Posterior cingulate gyrus (tissue), 11 donors: ENCODE measurements around the gene CTIF.

Experiments
- DNase-seq, 10 donors: peaks; one replicate each; pipeline versions ENCODE4 v3.0.0 to v3.0.0-alpha.2; 2020 to 2021; ENCODE audit warnings: mixed read lengths in 3 of 10
- intact Hi-C: fragments of 100-400 bp; cut with DNase I; formaldehyde crosslinking; loops from one replicate; pipeline ENCODE4 v1.15.1; 2023

Gene CTIF

GRCh38 chr18:48594471-48595094 lies 55.8 kb downstream of the CTIF start:
- intact Hi-C loops, result no loop called here

GRCh38 chr18:48595703-48596218 lies 56.9 kb downstream of the CTIF start:
- DNase-seq, result peak in 1 of 10 donors; percentile 80
- intact Hi-C loops, result no loop called here

More at GRCh38 chr18:48594471-48595094, 55.8 kb downstream of the CTIF start:
- DNase-seq, result peak in 2 of 10 donors; percentile 61 to 75

- intact Hi-C loops, result no loop called here
- DNase-seq, result peak in 1 of 10 donors; percentile 4
These were observed 58.3 kb downstream of the CTIF start for GRCh38 chr18:48597110-48597509.

- intact Hi-C loops, result no loop called here
- DNase-seq, result peak in 1 of 10 donors; percentile 85
These were observed 58.8 kb downstream of the CTIF start for GRCh38 chr18:48597671-48598070.

GRCh38 chr18:48599391-48599790 lies 60.6 kb downstream of the CTIF start:
- intact Hi-C loops, result no loop called here
- DNase-seq, result peak in 2 of 10 donors; percentile 27 to 52

- intact Hi-C loops, result no loop called here
- DNase-seq, result peak in 1 of 10 donors; percentile 50
These were observed 61.2 kb downstream of the CTIF start for GRCh38 chr18:48600046-48600445.

- intact Hi-C loops, result no loop called here
- peak in 1 of 10 donors; percentile 52 for DNase-seq
These were observed 61.7 kb downstream of the CTIF start for GRCh38 chr18:48600456-48601090.

GRCh38 chr18:48601343-48601742 lies 62.5 kb downstream of the CTIF start:
- DNase-seq, result peak in 1 of 10 donors; percentile 16
- intact Hi-C loops, result no loop called here

- intact Hi-C loops, result no loop called here
- DNase-seq, result peak in 1 of 10 donors; percentile 6
These were observed 64.0 kb downstream of the CTIF start for GRCh38 chr18:48602759-48603390.

GRCh38 chr18:48605408-48605845 lies 66.6 kb downstream of the CTIF start:
- DNase-seq, result peak in 3 of 10 donors; percentile 39 to 87 (median 54)
- intact Hi-C loops, result no loop called here

GRCh38 chr18:48607056-48607984 lies 68.5 kb downstream of the CTIF start:
- DNase-seq, result peak in 2 of 10 donors; percentile 78 to 79
- intact Hi-C loops, result no loop called here

- peak in 3 of 10 donors; percentile 35 to 88 (median 87) for DNase-seq
- intact Hi-C loops, result no loop called here
These were observed 69.8 kb downstream of the CTIF start for GRCh38 chr18:48608581-48608980.

GRCh38 chr18:48609114-48609513 lies 70.3 kb downstream of the CTIF start:
- DNase-seq, result no peak
- intact Hi-C loops, result no loop called here

GRCh38 chr18:48609820-48610815 lies 71.3 kb downstream of the CTIF start:
- DNase-seq, result peak in 2 of 10 donors; percentile 57 to 63
- intact Hi-C loops, result no loop called here

- intact Hi-C loops, result no loop called here
- DNase-seq, result peak in 2 of 10 donors; percentile 50 to 51
These were observed 72.4 kb downstream of the CTIF start for GRCh38 chr18:48611203-48611602.

- peak in 2 of 10 donors; percentile 62 to 76 for DNase-seq
- intact Hi-C loops, result no loop called here
These were observed 73.1 kb downstream of the CTIF start for GRCh38 chr18:48611785-48612480.

GRCh38 chr18:48612511-48612910 lies 73.7 kb downstream of the CTIF start:
- intact Hi-C loops, result no loop called here
- peak in 2 of 10 donors; percentile 49 to 52 for DNase-seq

GRCh38 chr18:48612917-48613316 lies 74.1 kb downstream of the CTIF start:
- intact Hi-C loops, result no loop called here

More at GRCh38 chr18:48612917-48613316, 74.1 kb downstream of the CTIF start:
- DNase-seq, result peak in 1 of 10 donors; percentile 55
